Measurements from ENCODE around the gene EIF2AK3. TPM values are rescaled to one million over a fixed set of nuclear protein-coding genes. Genes with fewer than 3 reads are reported as not detected.
A peak's percentile ranks its signal among the peaks of the same experiment; 100 is the strongest.

EIF2AK3 gene
- total RNA-seq, 1 experiment from 2014 or later, result 19.3 TPM

GRCh38 chr2:88638123-88638650 lies 10.9 kb upstream of the EIF2AK3 start:
- Histone ChIP-seq H4K8ac (replicated peaks; ENCODE audit: insufficient read length, low read depth, low read length) (no peak overlapping the region), H3K79me1 (ENCODE audit: insufficient read depth, low read depth, low read length, poor library complexity, severe bottlenecking) (no peaks in the 10 kb centered on the region), H3K27ac (ENCODE audit: insufficient read length, low read depth, low read length) (no peak overlapping the region), H3K14ac (ENCODE audit: insufficient read depth, low read length) (no peak overlapping the region), H3K27me3 (ENCODE audit: insufficient read depth, low read length) (no peaks in the 10 kb centered on the region), H2BK15ac (ENCODE audit: low read depth, low read length) (no peak overlapping the region), H3K4ac (ENCODE audit: low read depth, low read length) (no peak overlapping the region), H3T11ph (ENCODE audit: low read length) (no peak overlapping the region), H3K23ac (ENCODE audit: insufficient read length, low read depth, low read length) (no peak overlapping the region), H3K79me2 (ENCODE audit: insufficient read depth, low read length) (no peaks in the 10 kb centered on the region), H3K4me1 (ENCODE audit: insufficient read depth, low read length) (peaks cover 3% of the 10 kb centered on the region; the same call in 1 of the 2 replicates), H2BK5ac (ENCODE audit: insufficient read length, low read length) (no peak overlapping the region), H4K5ac (ENCODE audit: insufficient read length, low read depth, low read length) (no peak overlapping the region), H3K18ac (ENCODE audit: insufficient read length, low read depth, low read length) (no peak overlapping the region), H3K4me2 (ENCODE audit: insufficient read depth, insufficient read length, low read length) (no peak overlapping the region), H3K9ac (ENCODE audit: extremely low read depth, insufficient read length, low read length) (no peak overlapping the region), H2BK120ac (ENCODE audit: low read depth, low read length, poor library complexity, severe bottlenecking) (no peak overlapping the region), H2BK12ac (ENCODE audit: insufficient read length, low read depth, low read length) (no peak overlapping the region), H3K23me2 (ENCODE audit: insufficient read length, low read depth, low read length, poor library complexity, severe bottlenecking) (no peaks in the 10 kb centered on the region), H2AFZ (ENCODE audit: low read length) (no peak overlapping the region), H2AK5ac (ENCODE audit: insufficient read length, low read length) (no peak overlapping the region), H3K56ac (ENCODE audit: insufficient read length, low read depth, low read length) (no peak overlapping the region), H2BK20ac (ENCODE audit: low read depth, low read length, poor library complexity, severe bottlenecking) (no peak overlapping the region), H3K9me3 (ENCODE audit: control insufficient read depth, low read depth, low read length) (no peaks in the 10 kb centered on the region), H4K20me1 (ENCODE audit: control insufficient read depth, insufficient read depth, insufficient read length) (no peaks in the 10 kb centered on the region), H4K91ac (ENCODE audit: insufficient read length, low read depth, low read length) (no peak overlapping the region)
- Mint-ChIP-seq H3K9me3 (peaks cover 0 to 3% of the 10 kb centered on the region in 2 experiments; a peak in 3 of 5 replicates), H3K27ac (peak overlapping the region in 2 of 3 experiments; percentile 3 to 78; a peak in 3 of 7 replicates), H3K4me3 (0 out of 5 replicates have a peak overlapping the region, but pooled peaks of 1 of the 2 experiments have one; percentile 5), H3K27me3 (ENCODE audit: low read depth) (peaks cover 2% of the 10 kb centered on the region; the same call in 1 of the 2 replicates), H3K36me3 (ENCODE audit: insufficient read depth in 1 of 3, low read depth in 3 of 3) (peaks cover 0 to 3% (median 0%) of the 10 kb centered on the region in 3 experiments; a peak in 1 of 7 replicates), H3K4me1 (peaks cover 21 to 27% of the 10 kb centered on the region in 2 experiments)
- WGBS (ENCODE audit: extremely low coverage, insufficient read length, low lambda C conversion rate), result no CpG with 5 or more reads among the region's 2 CpGs
- no peak for TF ChIP-seq CTCF (conservative IDR thresholded peaks at IDR 0.05)
- no peak for DNase-seq
